Caki2 (cell line): ENCODE measurements around the gene PIGR. TPM values are rescaled to one million over a fixed set of nuclear protein-coding genes. Genes with fewer than 3 reads are reported as not detected.

Experiments
- DNase-seq: peaks from one replicate; pipeline ENCODE4 v3.0.0-alpha.2; 2015; ENCODE audit warnings: low read depth
- in situ Hi-C: cut with HindIII; loops from 2 replicates; pipeline ENCODE4 v1.10.0; 2016; ENCODE audit warnings: low sequenced_read_pairs, low pct_unique_long_range_greater_than_20kb, mixed read lengths
- total RNA-seq: library from RNA; depleted of rRNA; stranded (reverse); fragments of >200 nt; shearing (Covaris generic); gene quantifications from 2 replicates; pipeline ENCODE4 v1.2.3, GENCODE V29; 2014; ENCODE audit warnings: low replicate concordance; rRNA removed

The PIGR gene
- not detected in 2 replicates for total RNA-seq

GRCh38 chr1:206946261-206946660 lies at the start of gene PIGR:
TSS of gene PIGR (minus strand) at chr1:206946466. CDS start at chr1:206940531, 5,935 bp downstream.
- DNase-seq, result no peak
- in situ Hi-C loops, result no loop called here

GRCh38 chr1:206992790-206993189 lies 46.5 kb upstream of the PIGR start:
- DNase-seq, result peak; percentile 37
- in situ Hi-C loops, result no loop called here

GRCh38 chr1:206987873-206988272 lies 41.6 kb upstream of the PIGR start:
- no peak for DNase-seq
- in situ Hi-C loops, result no loop called here

GRCh38 chr1:206986885-206987284 lies 40.6 kb upstream of the PIGR start:
- in situ Hi-C loops, result no loop called here
- no peak for DNase-seq

- DNase-seq, result no peak
- in situ Hi-C loops, result no loop called here
Observed at GRCh38 chr1:206986402-206986801, 40.1 kb upstream of the PIGR start.

- no peak for DNase-seq
- in situ Hi-C loops, result no loop called here
Observed at GRCh38 chr1:206985162-206985749, 39.0 kb upstream of the PIGR start.

GRCh38 chr1:206982216-206982615 lies 36.0 kb upstream of the PIGR start:
- in situ Hi-C loops, result loop anchor here (5.0 kb wide), 1 partner anchor 350 kb away; no protein-coding TSS in a partner anchor
- DNase-seq, result peak; percentile 56

- DNase-seq, result peak; percentile 49
- in situ Hi-C loops, result loop anchor here (5.0 kb wide), 1 partner anchor 347 kb away; no protein-coding TSS in a partner anchor
Observed at GRCh38 chr1:206979379-206980043, 33.2 kb upstream of the PIGR start.

- DNase-seq, result no peak
- in situ Hi-C loops, result no loop called here
Observed at GRCh38 chr1:206978259-206978658, 32.0 kb upstream of the PIGR start.

- in situ Hi-C loops, result no loop called here
- no peak for DNase-seq
Observed at GRCh38 chr1:206975306-206975705, 29.0 kb upstream of the PIGR start.

- no peak for DNase-seq
- in situ Hi-C loops, result no loop called here
Observed at GRCh38 chr1:206974140-206974539, 27.9 kb upstream of the PIGR start.

GRCh38 chr1:206972728-206973127 lies 26.5 kb upstream of the PIGR start:
- DNase-seq, result no peak
- in situ Hi-C loops, result no loop called here

- in situ Hi-C loops, result no loop called here
- DNase-seq, result no peak
Observed at GRCh38 chr1:206971029-206971655, 24.9 kb upstream of the PIGR start.

- in situ Hi-C loops, result no loop called here
- DNase-seq, result peak; percentile 38
Observed at GRCh38 chr1:206970446-206970845, 24.2 kb upstream of the PIGR start, which contains the start of gene FCAMR. TSS of gene FCAMR (minus strand) at chr1:206970460. CDS start at chr1:206970125, 335 bp downstream.

GRCh38 chr1:206969090-206969489 lies 22.8 kb upstream of the PIGR start:
- no peak for DNase-seq
- in situ Hi-C loops, result no loop called here

GRCh38 chr1:206967096-206967849 lies 21.0 kb upstream of the PIGR start:
- no peak for DNase-seq
- in situ Hi-C loops, result no loop called here

- in situ Hi-C loops, result no loop called here
- no peak for DNase-seq
Observed at GRCh38 chr1:206965781-206966180, 19.5 kb upstream of the PIGR start.

- in situ Hi-C loops, result no loop called here
- no peak for DNase-seq
Observed at GRCh38 chr1:206963740-206964139, 17.5 kb upstream of the PIGR start.
